GM23338 (cell line): ENCODE data around the gene PEBP1. TPM values are rescaled to one million over a fixed set of nuclear protein-coding genes. Genes with fewer than 3 reads are reported as not detected.

Experiments
- ATAC-seq: fragments of 200-7000 bp; cut with Tn5 transposase; 3 replicates; pipeline ENCODE4 v1.9.1; 2020
- DNase-seq: peaks from one replicate; pipeline ENCODE4 v3.0.0-alpha.2; 2015; ENCODE audit warnings: low spot score
- H2AFZ ChIP-seq: fragments of 200-600 bp; sonication (generic); 2 replicates; pipeline ENCODE4 v1.8.0; 2016; ENCODE audit warnings: antibody characterized with exemption, mild to moderate bottlenecking, moderate library complexity
- H3F3A ChIP-seq: fragments of 200-600 bp; sonication (generic); replicated peaks from 2 replicates; pipeline ENCODE4 v1.8.0; 2017; ENCODE audit warnings: antibody characterized with exemption, mixed run types, low read depth
- H3K27ac ChIP-seq: fragments of 200-600 bp; sonication (generic); 2 replicates; pipeline ENCODE4 v1.6.1; 2016; ENCODE audit warnings: low read depth
- H3K27me3 ChIP-seq: fragments of 200-600 bp; sonication (generic); 2 replicates; pipeline ENCODE4 v1.8.0; 2016; ENCODE audit warnings: mild to moderate bottlenecking, mixed run types, moderate library complexity; ENCODE audit not compliant: insufficient read depth
- H3K36me3 ChIP-seq: fragments of 200-600 bp; sonication (generic); 2 replicates; pipeline ENCODE4 v1.8.0; 2016; ENCODE audit warnings: mild to moderate bottlenecking; ENCODE audit not compliant: insufficient read depth
- H3K4me1 ChIP-seq: fragments of 200-600 bp; sonication (generic); 2 replicates; pipeline ENCODE4 v1.8.0; 2016; ENCODE audit warnings: mild to moderate bottlenecking, moderate library complexity; ENCODE audit not compliant: insufficient read depth
- H3K4me2 ChIP-seq: fragments of 200-600 bp; sonication (generic); 2 replicates; pipeline ENCODE4 v1.7.1; 2017; ENCODE audit warnings: mixed run types
- H3K4me3 ChIP-seq: fragments of 200-600 bp; sonication (generic); 2 replicates; pipeline ENCODE4 v1.6.1; 2016; ENCODE audit warnings: mixed run types
- H3K79me2 ChIP-seq: fragments of 200-600 bp; sonication (generic); replicated peaks from 2 replicates; pipeline ENCODE4 v1.8.0; 2017; ENCODE audit warnings: mild to moderate bottlenecking; ENCODE audit not compliant: insufficient read depth
- H3K9me2 ChIP-seq: fragments of 200-600 bp; sonication (generic); 2 replicates; pipeline ENCODE4 v1.8.0; 2017; ENCODE audit not compliant: insufficient read depth
- H4K20me1 ChIP-seq: fragments of 200-600 bp; sonication (generic); replicated peaks from 2 replicates; pipeline ENCODE4 v1.8.0; 2017; ENCODE audit warnings: mild to moderate bottlenecking; ENCODE audit not compliant: insufficient read depth
- H3K27ac Mint-ChIP-seq: 2 replicates; pipeline ENCODE4 v1.8.0; 2020; ENCODE audit warnings: inconsistent platforms, mild to moderate bottlenecking, moderate library complexity, mixed read lengths
- H3K27me3 Mint-ChIP-seq: 3 replicates; pipeline ENCODE4 v1.8.0; 2022; ENCODE audit warnings: low read depth, mild to moderate bottlenecking, moderate library complexity, mixed read lengths, inconsistent platforms; ENCODE audit not compliant: insufficient read depth, poor library complexity
- H3K36me3 Mint-ChIP-seq: 3 replicates; pipeline ENCODE4 v1.8.0; 2021; ENCODE audit warnings: low read depth, mild to moderate bottlenecking, inconsistent platforms, moderate library complexity, mixed read lengths
- H3K4me1 Mint-ChIP-seq: 3 replicates; pipeline ENCODE4 v1.8.0; 2020; ENCODE audit warnings: mild to moderate bottlenecking, inconsistent platforms, mixed read lengths
- H3K4me3 Mint-ChIP-seq: 3 replicates; pipeline ENCODE4 v1.8.0; 2021; ENCODE audit warnings: moderate library complexity, mild to moderate bottlenecking, inconsistent platforms, mixed read lengths
- H3K9me3 Mint-ChIP-seq: 3 replicates; pipeline ENCODE4 v1.8.0; 2020; ENCODE audit warnings: moderate library complexity, mild to moderate bottlenecking, inconsistent platforms, mixed read lengths
- CREB1 ChIP-seq: fragments of 250-450 bp; sonication (Bioruptor Pico); IDR thresholded peaks from 2 replicates; pipeline ENCODE4 v1.5.0; 2020; ENCODE audit warnings: low read depth, mild to moderate bottlenecking, moderate library complexity
- EZH2 ChIP-seq: fragments of 200-600 bp; sonication (generic); IDR thresholded peaks from one replicate; pipeline ENCODE4 v1.8.0; 2017; ENCODE audit warnings: antibody characterized with exemption, mild to moderate bottlenecking, low read depth; ENCODE audit not compliant: unreplicated experiment
- EZH2phosphoT487 ChIP-seq: fragments of 200-600 bp; sonication (generic); IDR thresholded peaks from one replicate; pipeline ENCODE4 v1.8.1; 2018; ENCODE audit warnings: antibody characterized with exemption; ENCODE audit not compliant: unreplicated experiment
- JUNB ChIP-seq: IDR thresholded peaks from one replicate; pipeline ENCODE4 v1.6.1; 2016; ENCODE audit warnings: antibody characterized with exemption; ENCODE audit not compliant: unreplicated experiment
- NANOG ChIP-seq: IDR thresholded peaks from 2 replicates; pipeline ENCODE4 v1.6.1; 2016; ENCODE audit warnings: antibody characterized with exemption, borderline replicate concordance
- POLR2AphosphoS5 ChIP-seq: IDR thresholded peaks from 2 replicates; pipeline ENCODE4 v1.6.1; 2016; ENCODE audit warnings: antibody characterized with exemption, low read depth
- STAT1 ChIP-seq: IDR thresholded peaks from one replicate; pipeline ENCODE4 v1.6.1; 2016; ENCODE audit warnings: antibody characterized with exemption; ENCODE audit not compliant: unreplicated experiment
- ZNF331 ChIP-seq: fragments of 250-450 bp; sonication (Bioruptor Pico); IDR thresholded peaks from 2 replicates; pipeline ENCODE4 v1.5.0; 2020; ENCODE audit warnings: low read depth, mild to moderate bottlenecking, moderate library complexity
- ZNF462 ChIP-seq: fragments of 250-450 bp; sonication (Bioruptor Pico); IDR thresholded peaks from 2 replicates; pipeline ENCODE4 v1.5.0; 2020; ENCODE audit warnings: mild to moderate bottlenecking, moderate library complexity
- polyA plus RNA-seq: library from polyadenylated mRNA; unstranded; fragments of >200 nt; fragmentation: Nextera tagmentation; extraction: Ambion mirVana; gene quantifications from 2 replicates; pipeline ENCODE4 v1.2.1, GENCODE V29; 2016
- total RNA-seq: library from RNA; depleted of rRNA; stranded (reverse); fragments of >200 nt; shearing (Covaris generic); gene quantifications from 2 replicates; pipeline ENCODE4 v1.2.3, GENCODE V29; 2014
- TF ChIP-seq, protein P1 (sequence below), 2 experiments: fragments of 200-600 bp in 1 of 2; sonication (generic) in 1 of 2; conservative IDR thresholded peaks; 2 replicates each; pipeline versions ENCODE4 v1.5.1 to v1.6.1; 2016 to 2017; ENCODE audit warnings: antibody characterized with exemption in 2 of 2, low read depth in 2 of 2, mild to moderate bottlenecking in 2 of 2, moderate library complexity in 1 of 2
- TF ChIP-seq, protein P2 (sequence below): IDR thresholded peaks from one replicate; pipeline ENCODE4 v1.6.1; 2018; ENCODE audit warnings: antibody characterized with exemption; ENCODE audit not compliant: unreplicated experiment

PEBP1 gene
- total and polyA plus RNA-seq, 2 experiments from 2014 or later = 442 to 844 TPM

- Histone ChIP-seq H3K27me3 (no peaks in the 10 kb centered on the region), H3K36me3 (no peaks in the 10 kb centered on the region; the same call in 1 of the 2 replicates), H4K20me1 (no peaks in the 10 kb centered on the region), H3K4me1 (no peaks in the 10 kb centered on the region), H3K9me2 (no peaks in the 10 kb centered on the region), H3K4me3 (no peak overlapping the region), H3K4me2 (no peak overlapping the region), H3K79me2 (no peaks in the 10 kb centered on the region), H2AFZ (no peak overlapping the region), H3F3A (no peaks in the 10 kb centered on the region), H3K27ac (no peak overlapping the region)
- Mint-ChIP-seq H3K4me1 (peaks cover 3% of the 10 kb centered on the region), H3K4me3 (no peak overlapping the region), H3K36me3 (peaks cover 3% of the 10 kb centered on the region; the same call in 1 of the 3 replicates), H3K27ac (no peak overlapping the region; the same call in 1 of the 2 replicates), H3K9me3 (no peaks in the 10 kb centered on the region), H3K27me3 (no peaks in the 10 kb centered on the region)
- DNase-seq (no peak), ATAC-seq (no peak)
- TF ChIP-seq NANOG = no peak
- TF ChIP-seq STAT1 = no peak
- no peak for TF ChIP-seq EZH2phosphoT487
- TF ChIP-seq ZNF462 (CRISPR knock-in tag) = no peak
Measured at GRCh38 chr12:118175823-118176447, 40.0 kb downstream of the PEBP1 start.

DNA sequence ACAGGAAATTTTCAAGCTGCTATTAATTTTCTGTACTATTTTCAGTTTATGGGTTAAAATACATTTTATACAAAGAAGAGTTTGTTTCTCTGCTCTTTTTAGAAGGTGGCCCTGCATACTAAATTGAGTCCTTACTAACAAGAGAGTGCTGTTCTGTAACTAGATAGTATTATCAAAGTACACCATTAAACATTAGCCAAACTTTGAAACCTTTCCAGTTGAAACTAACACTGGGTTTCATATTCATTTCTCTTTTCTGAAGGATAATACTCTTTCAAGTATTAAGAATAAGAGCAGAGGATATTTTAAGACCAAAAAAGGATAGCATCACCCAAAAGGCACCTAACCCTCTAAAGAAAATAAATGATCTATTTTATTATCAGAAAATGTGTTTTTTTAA is 47.2 kb downstream of the PEBP1 start:
- Mint-ChIP-seq H3K27ac (no peak overlapping the region), H3K27me3 (no peaks in the 10 kb centered on the region), H3K36me3 (0 out of 3 replicates have a peak, but pooled peaks cover 2% of the 10 kb centered on the region), H3K4me3 (no peak overlapping the region), H3K9me3 (no peaks in the 10 kb centered on the region), H3K4me1 (peaks cover 2% of the 10 kb centered on the region; the same call in 1 of the 3 replicates)
- Histone ChIP-seq H3K4me3 (no peak overlapping the region), H3K4me1 (no peaks in the 10 kb centered on the region), H4K20me1 (no peaks in the 10 kb centered on the region), H3F3A (no peaks in the 10 kb centered on the region), H3K9me2 (no peaks in the 10 kb centered on the region), H3K4me2 (no peak overlapping the region), H3K27me3 (no peaks in the 10 kb centered on the region), H3K27ac (no peak overlapping the region), H2AFZ (no peak overlapping the region), H3K36me3 (no peaks in the 10 kb centered on the region), H3K79me2 (no peaks in the 10 kb centered on the region)
- no peak for ATAC-seq
- no peak for DNase-seq
- TF ChIP-seq JUNB (no peak), CREB1 (no peak), EZH2 (no peak), POLR2AphosphoS5 (no peak), ZNF331 (CRISPR knock-in tag) (no peak)
- TF ChIP-seq, protein P1, sequence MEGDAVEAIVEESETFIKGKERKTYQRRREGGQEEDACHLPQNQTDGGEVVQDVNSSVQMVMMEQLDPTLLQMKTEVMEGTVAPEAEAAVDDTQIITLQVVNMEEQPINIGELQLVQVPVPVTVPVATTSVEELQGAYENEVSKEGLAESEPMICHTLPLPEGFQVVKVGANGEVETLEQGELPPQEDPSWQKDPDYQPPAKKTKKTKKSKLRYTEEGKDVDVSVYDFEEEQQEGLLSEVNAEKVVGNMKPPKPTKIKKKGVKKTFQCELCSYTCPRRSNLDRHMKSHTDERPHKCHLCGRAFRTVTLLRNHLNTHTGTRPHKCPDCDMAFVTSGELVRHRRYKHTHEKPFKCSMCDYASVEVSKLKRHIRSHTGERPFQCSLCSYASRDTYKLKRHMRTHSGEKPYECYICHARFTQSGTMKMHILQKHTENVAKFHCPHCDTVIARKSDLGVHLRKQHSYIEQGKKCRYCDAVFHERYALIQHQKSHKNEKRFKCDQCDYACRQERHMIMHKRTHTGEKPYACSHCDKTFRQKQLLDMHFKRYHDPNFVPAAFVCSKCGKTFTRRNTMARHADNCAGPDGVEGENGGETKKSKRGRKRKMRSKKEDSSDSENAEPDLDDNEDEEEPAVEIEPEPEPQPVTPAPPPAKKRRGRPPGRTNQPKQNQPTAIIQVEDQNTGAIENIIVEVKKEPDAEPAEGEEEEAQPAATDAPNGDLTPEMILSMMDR (conservative IDR thresholded peaks at IDR 0.05; ENCODE audit: low read depth in 2 of 2) = no peak
- TF ChIP-seq, protein P2, sequence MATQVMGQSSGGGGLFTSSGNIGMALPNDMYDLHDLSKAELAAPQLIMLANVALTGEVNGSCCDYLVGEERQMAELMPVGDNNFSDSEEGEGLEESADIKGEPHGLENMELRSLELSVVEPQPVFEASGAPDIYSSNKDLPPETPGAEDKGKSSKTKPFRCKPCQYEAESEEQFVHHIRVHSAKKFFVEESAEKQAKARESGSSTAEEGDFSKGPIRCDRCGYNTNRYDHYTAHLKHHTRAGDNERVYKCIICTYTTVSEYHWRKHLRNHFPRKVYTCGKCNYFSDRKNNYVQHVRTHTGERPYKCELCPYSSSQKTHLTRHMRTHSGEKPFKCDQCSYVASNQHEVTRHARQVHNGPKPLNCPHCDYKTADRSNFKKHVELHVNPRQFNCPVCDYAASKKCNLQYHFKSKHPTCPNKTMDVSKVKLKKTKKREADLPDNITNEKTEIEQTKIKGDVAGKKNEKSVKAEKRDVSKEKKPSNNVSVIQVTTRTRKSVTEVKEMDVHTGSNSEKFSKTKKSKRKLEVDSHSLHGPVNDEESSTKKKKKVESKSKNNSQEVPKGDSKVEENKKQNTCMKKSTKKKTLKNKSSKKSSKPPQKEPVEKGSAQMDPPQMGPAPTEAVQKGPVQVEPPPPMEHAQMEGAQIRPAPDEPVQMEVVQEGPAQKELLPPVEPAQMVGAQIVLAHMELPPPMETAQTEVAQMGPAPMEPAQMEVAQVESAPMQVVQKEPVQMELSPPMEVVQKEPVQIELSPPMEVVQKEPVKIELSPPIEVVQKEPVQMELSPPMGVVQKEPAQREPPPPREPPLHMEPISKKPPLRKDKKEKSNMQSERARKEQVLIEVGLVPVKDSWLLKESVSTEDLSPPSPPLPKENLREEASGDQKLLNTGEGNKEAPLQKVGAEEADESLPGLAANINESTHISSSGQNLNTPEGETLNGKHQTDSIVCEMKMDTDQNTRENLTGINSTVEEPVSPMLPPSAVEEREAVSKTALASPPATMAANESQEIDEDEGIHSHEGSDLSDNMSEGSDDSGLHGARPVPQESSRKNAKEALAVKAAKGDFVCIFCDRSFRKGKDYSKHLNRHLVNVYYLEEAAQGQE = no peak
